GM12878 (cell line): Measurements from ENCODE around the gene WSCD2. TPM values are rescaled to one million over a fixed set of nuclear protein-coding genes. Genes with fewer than 3 reads are reported as not detected.

Source experiments
- ATAC-seq: fragments of 200-7000 bp; cut with Tn5 transposase; 3 replicates; pipeline ENCODE4 v1.9.1; 2020; ENCODE audit warnings: mild to moderate bottlenecking, moderate library complexity
- BruUV-seq: library from RNA; stranded (reverse); fragments of 400-500 nt; replicated peaks from 2 replicates; lab custom pipeline; 2021; lab: Mats Ljungman, UMichigan
- CTCF ChIA-PET: fragments of 300-600 bp; sonication (Branson Sonifier 250); formaldehyde crosslinking; extraction: SDS; loops from one replicate; lab custom pipeline; 2021; ENCODE audit warnings: inconsistent platforms; lab: Yijun Ruan, JAX
- POLR2A ChIA-PET: fragments of 350-600 bp; formaldehyde crosslinking; extraction: SDS; loops from one replicate; lab custom pipeline; 2021; ENCODE audit warnings: inconsistent platforms; lab: Charles Lee
- RAD21 ChIA-PET: fragments of 300-600 bp; sonication (Branson Sonifier 250); formaldehyde crosslinking; loops from one replicate; lab custom pipeline; 2023; ENCODE audit warnings: antibody characterized with exemption; ENCODE audit not compliant: unreplicated experiment; lab: Charles Lee
- SMC1A ChIA-PET: fragments of 300-600 bp; sonication (Branson Sonifier 250); formaldehyde crosslinking; loops from one replicate; lab custom pipeline; 2023; ENCODE audit not compliant: unreplicated experiment, uncharacterized antibody; lab: Charles Lee
- DNase-seq: peaks from one replicate; pipeline ENCODE4 v3.0.0-alpha.2; 2011; ENCODE audit warnings: low read depth, low spot score
- FAIRE-seq: peaks from 3 replicates; lab custom pipeline; 2011; peaks lifted over from hg19 to GRCh38; lab: Jason Lieb, UNC
- H2AFZ ChIP-seq: 2 replicates; pipeline ENCODE4 v1.6.0; 2011; ENCODE audit warnings: low read depth, low read length, control low read depth; ENCODE audit not compliant: control insufficient read depth
- H3K27ac ChIP-seq: 2 replicates; pipeline ENCODE4 v1.5.1; 2011; ENCODE audit warnings: control low read depth; ENCODE audit not compliant: control insufficient read depth, insufficient read depth
- H3K27me3 ChIP-seq, 2 experiments: replicated peaks in 1 of 2; 2 replicates each; pipeline versions ENCODE4 v1.6.0 to v1.6.1; 2011; ENCODE audit warnings: low read length in 1 of 2; ENCODE audit not compliant: control insufficient read depth in 2 of 2, insufficient read depth in 2 of 2
- H3K36me3 ChIP-seq, 2 experiments: 2 replicates each; pipeline ENCODE4 v1.5.1; 2011; ENCODE audit warnings: low read length in 1 of 2; ENCODE audit not compliant: control insufficient read depth in 2 of 2, insufficient read depth in 2 of 2
- H3K4me1 ChIP-seq: 2 replicates; pipeline ENCODE4 v1.6.1; 2011; ENCODE audit warnings: mild to moderate bottlenecking, low read length, moderate library complexity, mixed read lengths; ENCODE audit not compliant: control insufficient read depth, insufficient read depth
- H3K4me2 ChIP-seq: 2 replicates; pipeline ENCODE4 v1.6.0; 2011; ENCODE audit warnings: control low read depth; ENCODE audit not compliant: control insufficient read depth, insufficient read depth
- H3K4me3 ChIP-seq: fragments of 200-600 bp; sonication (generic); 2 replicates; pipeline ENCODE4 v1.5.1; 2016
- H3K79me2 ChIP-seq: 2 replicates; pipeline ENCODE4 v1.6.0; 2011; ENCODE audit warnings: low read length; ENCODE audit not compliant: control insufficient read depth, insufficient read depth
- H3K9ac ChIP-seq: 2 replicates; pipeline ENCODE4 v1.8.0; 2011; ENCODE audit warnings: low read length, control low read depth, mixed read lengths; ENCODE audit not compliant: control insufficient read depth, insufficient read depth
- H3K9me3 ChIP-seq: replicated peaks from 3 replicates; pipeline ENCODE4 v1.5.1; 2011; ENCODE audit warnings: mild to moderate bottlenecking, low read length; ENCODE audit not compliant: control insufficient read depth, insufficient read depth
- H4K20me1 ChIP-seq: 2 replicates; pipeline ENCODE4 v1.6.0; 2011; ENCODE audit not compliant: control insufficient read depth, insufficient read depth
- ATF7 ChIP-seq: fragments of 450-650 bp; IDR thresholded peaks from 2 replicates; pipeline ENCODE4 v1.6.1; 2016; ENCODE audit warnings: low read depth, mild to moderate bottlenecking
- BCL11A ChIP-seq: IDR thresholded peaks from 2 replicates; pipeline ENCODE4 v1.6.1; 2011; ENCODE audit warnings: low read depth, low read length
- BMI1 ChIP-seq: fragments of 450-650 bp; IDR thresholded peaks from 2 replicates; pipeline ENCODE4 v1.6.1; 2016; ENCODE audit warnings: mild to moderate bottlenecking, moderate library complexity, borderline replicate concordance
- CBX3 ChIP-seq: fragments of 200-600 bp; sonication (generic); IDR thresholded peaks from 2 replicates; pipeline ENCODE4 v1.6.1; 2016; ENCODE audit warnings: low read depth, borderline replicate concordance
- E2F8 ChIP-seq: fragments of 450-650 bp; IDR thresholded peaks from 2 replicates; pipeline ENCODE4 v1.6.1; 2018; ENCODE audit warnings: mild to moderate bottlenecking, low read depth, moderate library complexity; ENCODE audit not compliant: partially characterized antibody
- EED ChIP-seq: sonication (generic); IDR thresholded peaks from 2 replicates; pipeline ENCODE4 v1.6.1; 2016; ENCODE audit warnings: antibody characterized with exemption, low read depth
- EGR1 ChIP-seq, 2 experiments: IDR thresholded peaks; 1 replicate in 1 of 2; 2 replicates in 1 of 2; pipeline ENCODE4 v1.6.1; 2011 to 2012; ENCODE audit warnings: low read depth in 2 of 2, low read length in 2 of 2, borderline replicate concordance in 1 of 2, mild to moderate bottlenecking in 1 of 2, moderate library complexity in 1 of 2
- EP300 ChIP-seq, 2 experiments: fragments of 150-350 bp in 1 of 2; IDR thresholded peaks; 2 replicates each; pipeline ENCODE4 v1.6.1; 2011 to 2012; ENCODE audit warnings: low read depth in 2 of 2, low read length in 2 of 2, borderline replicate concordance in 1 of 2, improper control_type of control experiment in 1 of 2, inconsistent platforms in 1 of 2; ENCODE audit not compliant: control insufficient read depth in 1 of 2
- HDAC6 ChIP-seq: fragments of 200-600 bp; sonication (generic); IDR thresholded peaks from one replicate; pipeline ENCODE4 v1.8.0; 2017; ENCODE audit warnings: antibody characterized with exemption; ENCODE audit not compliant: unreplicated experiment
- IKZF1 ChIP-seq: fragments of 450-650 bp; conservative IDR thresholded peaks from 2 replicates; pipeline ENCODE4 v1.6.1; 2017; ENCODE audit warnings: antibody characterized with exemption, mild to moderate bottlenecking
- MTA3 ChIP-seq: IDR thresholded peaks from 2 replicates; pipeline ENCODE4 v1.6.1; 2012; ENCODE audit warnings: low read length, inconsistent platforms, borderline replicate concordance
- NR2F1 ChIP-seq: fragments of 450-650 bp; conservative IDR thresholded peaks from 2 replicates; pipeline ENCODE4 v1.6.1; 2017; ENCODE audit warnings: mild to moderate bottlenecking
- PML ChIP-seq: IDR thresholded peaks from 2 replicates; pipeline ENCODE4 v1.6.1; 2012; ENCODE audit warnings: low read length, inconsistent platforms
- RBBP5 ChIP-seq: fragments of 200-600 bp; sonication (generic); conservative IDR thresholded peaks from 2 replicates; pipeline ENCODE4 v1.6.1; 2016
- RELB ChIP-seq: fragments of 450-650 bp; IDR thresholded peaks from 2 replicates; pipeline ENCODE4 v1.6.1; 2017; ENCODE audit warnings: low read depth, mild to moderate bottlenecking, moderate library complexity
- RUNX3 ChIP-seq: IDR thresholded peaks from 2 replicates; pipeline ENCODE4 v1.6.1; 2012; ENCODE audit warnings: low read length, inconsistent platforms
- SMAD5 ChIP-seq: IDR thresholded peaks from 2 replicates; pipeline ENCODE4 v1.6.1; 2016; ENCODE audit warnings: antibody characterized with exemption, low read depth
- SPI1 ChIP-seq: IDR thresholded peaks from 2 replicates; pipeline ENCODE4 v1.6.1; 2011; ENCODE audit warnings: low read depth, mild to moderate bottlenecking, low read length, moderate library complexity, borderline replicate concordance; ENCODE audit not compliant: insufficient read depth
- WRNIP1 ChIP-seq: IDR thresholded peaks from 2 replicates; pipeline ENCODE4 v1.6.1; 2011; ENCODE audit warnings: low read depth, low read length, improper control_type of control experiment, borderline replicate concordance
- WGBS: methylation state at CpG from one replicate; pipeline ENCODE4 v1.1.6; 2016; ENCODE audit warnings: low lambda C conversion rate; ENCODE audit not compliant: insufficient replicate concordance, insufficient coverage; ENCODE audit errors: missing lambda C conversion rate; 5-methylcytosine and 5-hydroxymethylcytosine counted together
- in situ Hi-C: fragments of 300-500 bp; cut with MboI; formaldehyde crosslinking; loops from 9 replicates; pipeline ENCODE4 v1.14.3; 2018; ENCODE audit warnings: mixed read lengths
- intact Hi-C: fragments of 100-400 bp; cut with micrococcal nuclease; formaldehyde crosslinking; loops from one replicate; pipeline ENCODE4 v1.14.2; 2022; ENCODE audit not compliant: unreplicated experiment
- polyA plus RNA-seq, 11 experiments: library from polyadenylated mRNA; depleted of rRNA in 4 of 11; unstranded in 6 of 11; stranded (reverse) in 5 of 11; fragments of >200 nt; fragmentation: Nextera tagmentation in 4 of 11; fragmentation: Illumina TruSeq in 1 of 11; extraction: Ambion mirVana in 4 of 11; extraction: Trizol in 1 of 11; gene quantifications; 1 replicate in 1 of 11; 2 replicates in 10 of 11; pipeline versions ENCODE4 v1.2.1 to v1.2.3, GENCODE V29; 2011 to 2016; ENCODE audit warnings: inconsistent platforms in 2 of 11, missing spikeins in 2 of 11, low read depth in 1 of 11
- total RNA-seq, 4 experiments: library from RNA; depleted of rRNA in 3 of 4; stranded (reverse); fragments of >200 nt in 3 of 4; fragmentation: Illumina TruSeq in 1 of 4; extraction: Trizol in 1 of 4; gene quantifications; 2 replicates each; pipeline versions ENCODE4 v1.2.1 to v1.2.3, GENCODE V29; 2013 to 2021

Gene WSCD2
- total and polyA plus RNA-seq, 10 of the 15 experiments (the other 5 are each of a cell fraction or from before 2014, with no cell fraction given): 0.41 TPM; not detected in 9

GRCh38 chr12:108257610-108258106 lies 128.6 kb downstream of the WSCD2 start:
- Histone ChIP-seq H3K9ac (no peak overlapping the region), H2AFZ (no peak overlapping the region), H3K27me3 (no peaks in the 10 kb centered on the region), H3K4me2 (no peak overlapping the region), H3K36me3 (no peaks in the 10 kb centered on the region), H4K20me1 (no peaks in the 10 kb centered on the region), H3K79me2 (no peaks in the 10 kb centered on the region), H3K4me1 (no peaks in the 10 kb centered on the region), H3K9me3 (peaks cover 2% of the 10 kb centered on the region; the same call in 2 of the 3 replicates), H3K27ac (no peak overlapping the region), H3K4me3 (no peak overlapping the region)
- ChIA-PET RAD21 (no interaction called here), CTCF (no interaction called here), POLR2A (no interaction called here), SMC1A (interaction anchor here (1.2 kb wide), 1 partner anchor 12 kb away, joined by 3 read pairs; no protein-coding TSS in a partner anchor)
- WGBS: 24% methylated on average over 4 of the region's 4 CpGs
- intact Hi-C loops: no loop called here
- TF ChIP-seq RELB: no peak
- no peak for TF ChIP-seq BMI1
- TF ChIP-seq NR2F1: no peak
- no peak for TF ChIP-seq RUNX3
- TF ChIP-seq RBBP5: no peak
- TF ChIP-seq BCL11A: no peak
- no peak for TF ChIP-seq IKZF1
- TF ChIP-seq PML: no peak
- TF ChIP-seq E2F8: no peak
- TF ChIP-seq SMAD5: no peak
- TF ChIP-seq EED: no peak
- TF ChIP-seq ATF7: no peak
- no peak for TF ChIP-seq WRNIP1
- no peak for TF ChIP-seq EGR1 (IDR thresholded peaks at IDR 0.05; ENCODE audit: borderline replicate concordance in 1 of 2, low read depth in 2 of 2, low read length in 2 of 2)
- TF ChIP-seq MTA3: no peak
- TF ChIP-seq CBX3: no peak
- no peak for TF ChIP-seq EP300 (IDR thresholded peaks at IDR 0.05; ENCODE audit: borderline replicate concordance in 1 of 2, control insufficient read depth in 1 of 2, low read depth in 2 of 2, low read length in 2 of 2)
- TF ChIP-seq SPI1: no peak
- no peak for TF ChIP-seq HDAC6
- in situ Hi-C loops: no loop called here
- DNase-seq (no peak), FAIRE-seq (no peak), ATAC-seq (no peak)
- BruUV-seq: no TSS peak
